Motor neuron (in vitro differentiated cells): ENCODE results near the gene ADTRP. TPM values are rescaled to one million over a fixed set of nuclear protein-coding genes. Genes with fewer than 3 reads are reported as not detected.

Experiments used
- ATAC-seq, 8 experiments: fragments of 200-7000 bp; cut with Tn5 transposase; replicated peaks in 6 of 8; 2 replicates each; pipeline ENCODE4 v1.8.0; 2021; ENCODE audit warnings: mild to moderate bottlenecking in 8 of 8, moderate library complexity in 8 of 8
- H3K27ac ChIP-seq, 2 donors: fragments of 250-450 bp; sonication (Bioruptor Pico); 2 replicates each; pipeline ENCODE4 v1.9.0; 2021; ENCODE audit warnings: antibody characterized with exemption in 2 of 2, mild to moderate bottlenecking in 2 of 2, moderate library complexity in 1 of 2
- H3K4me1 ChIP-seq, 2 donors: fragments of 250-450 bp; sonication (Bioruptor Pico); replicated peaks in 1 of 2; 2 replicates each; pipeline ENCODE4 v1.6.1; 2021; ENCODE audit warnings: antibody characterized with exemption in 2 of 2, mild to moderate bottlenecking in 2 of 2, moderate library complexity in 1 of 2
- H3K4me3 ChIP-seq, 5 donors: fragments of 250-450 bp; sonication (Bioruptor Pico); 2 replicates each; pipeline ENCODE4 v1.9.0; 2021; ENCODE audit warnings: antibody characterized with exemption in 5 of 5, mild to moderate bottlenecking in 5 of 5, moderate library complexity in 4 of 5
- WGBS, 10 experiments: fragments of 450-650 bp; shearing (Covaris generic); methylation state at CpG; one replicate each; pipeline ENCODE4 v1.0.0; 2022; 5-methylcytosine and 5-hydroxymethylcytosine counted together
- in situ Hi-C, 9 experiments: fragments of 400-800 bp; cut with MboI; loops; one replicate each; pipeline ENCODE4 v1.15.0; 2021; ENCODE audit warnings: low sequenced_read_pairs in 9 of 9, low pct_unique_long_range_greater_than_20kb in 2 of 9; ENCODE audit not compliant: unreplicated experiment in 9 of 9
- total RNA-seq, 8 experiments: library from RNA; unstranded; fragments of 300-600 nt; gene quantifications; 2 replicates each; pipeline versions ENCODE4 v1.2.3 to v1.2.4, GENCODE V29; 2022

ADTRP gene
- total RNA-seq, 8 experiments from 2014 or later, result 0.23 to 4.1 (median 0.52) TPM; not detected in 3

DNA sequence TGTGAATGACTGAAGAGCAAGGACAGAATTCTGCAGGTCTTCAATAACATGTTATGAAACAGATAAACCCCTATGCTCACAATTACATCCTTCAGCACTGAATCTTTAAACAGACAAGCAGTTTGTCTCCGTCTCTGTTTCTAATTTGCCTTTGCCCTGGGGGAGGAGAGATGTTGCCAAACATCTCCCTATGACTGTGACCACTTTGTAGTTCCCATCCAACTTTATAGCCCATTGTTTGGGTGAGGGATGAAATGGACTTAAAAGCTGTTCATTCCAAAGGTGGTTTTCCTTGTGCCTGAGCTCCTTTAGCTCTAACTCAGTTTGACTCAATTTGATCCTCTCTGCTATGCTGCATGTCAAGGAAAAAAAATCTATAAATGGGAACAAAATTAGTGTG is 19.5 kb upstream of the ADTRP start:
- H3K4me3 ChIP-seq, result no peak overlapping the region
- no peak overlapping the region for H3K27ac ChIP-seq
- in situ Hi-C loops, result no loop called here
- WGBS, 10 experiments, result 6 to 80% (median 50%) methylated on average over 1 of the region's 1 CpG; no CpG with 5 or more reads in 3 of the 10 experiments
- peak in 1 of 8 experiments; percentile 42 for ATAC-seq
- H3K4me1 ChIP-seq, result peaks cover 1 to 3% of the 10 kb centered on the region in 2 donors

DNA sequence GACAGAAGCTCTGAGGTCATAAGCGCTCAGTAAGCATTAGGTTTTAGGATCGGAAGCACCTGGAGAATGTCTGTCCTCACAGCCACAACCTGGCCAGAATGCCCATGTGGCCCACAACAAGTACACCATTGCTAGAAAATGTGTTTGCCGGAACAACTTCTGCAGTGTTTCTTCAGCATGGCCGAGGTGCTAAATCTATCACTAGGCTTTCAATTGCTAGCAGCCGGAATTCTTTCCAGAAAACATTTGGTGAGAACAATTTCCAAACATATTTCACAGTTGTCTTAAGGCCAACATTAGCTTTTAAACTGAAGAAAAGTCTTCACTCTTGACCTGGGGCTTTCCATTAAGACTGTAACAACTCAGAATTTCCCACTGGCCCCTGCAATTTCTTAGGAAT is 18.2 kb upstream of the ADTRP start:
- Histone ChIP-seq H3K4me3 (no peak overlapping the region), H3K4me1 (no peaks in the 10 kb centered on the region), H3K27ac (no peak overlapping the region)
- in situ Hi-C loops, result no loop called here
- WGBS, 10 experiments, result 75 to 100% (median 93%) methylated on average over 1 to 4 of the region's 5 CpGs; no CpG with 5 or more reads in 1 of the 10 experiments
- no peak for ATAC-seq

- 73 to 100% (median 90%) methylated on average over 1 to 4 of the region's 4 CpGs; no CpG with 5 or more reads in 1 of the 10 experiments for WGBS, 10 experiments
- ATAC-seq, result no peak
Observed at GRCh38 chr6:11795403-11795802, 16.8 kb upstream of the ADTRP start.

DNA sequence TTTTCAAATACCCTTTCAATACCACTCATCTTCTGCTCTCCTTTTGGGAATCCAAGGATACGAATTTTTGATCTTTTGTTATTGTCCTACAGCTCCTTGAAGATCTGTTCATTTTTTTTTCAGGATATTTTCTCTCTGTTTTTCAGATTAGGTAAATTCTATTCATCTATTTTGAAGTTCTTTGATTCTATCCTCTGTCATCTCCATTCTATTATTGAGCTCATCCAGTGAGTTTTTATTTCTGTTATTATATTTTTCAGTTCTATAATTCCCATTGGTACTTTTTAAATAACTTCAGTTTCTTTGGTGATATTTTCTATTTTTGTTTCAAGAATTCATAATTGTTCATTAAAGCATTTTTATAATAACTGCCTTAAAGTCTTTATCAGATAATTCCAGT is 14.7 kb upstream of the ADTRP start:
- Histone ChIP-seq H3K27ac (no peak overlapping the region), H3K4me3 (no peak overlapping the region), H3K4me1 (no peaks in the 10 kb centered on the region)
- WGBS, 10 experiments, result 17 to 100% (median 67%) methylated on average over 1 of the region's 1 CpG
- no peak for ATAC-seq
- in situ Hi-C loops, result no loop called here

More at GRCh38 chr6:11795403-11795802, 16.8 kb upstream of the ADTRP start:
- Histone ChIP-seq H3K4me3 (no peak overlapping the region), H3K27ac (no peak overlapping the region), H3K4me1 (no peaks in the 10 kb centered on the region)
- in situ Hi-C loops, result no loop called here

DNA sequence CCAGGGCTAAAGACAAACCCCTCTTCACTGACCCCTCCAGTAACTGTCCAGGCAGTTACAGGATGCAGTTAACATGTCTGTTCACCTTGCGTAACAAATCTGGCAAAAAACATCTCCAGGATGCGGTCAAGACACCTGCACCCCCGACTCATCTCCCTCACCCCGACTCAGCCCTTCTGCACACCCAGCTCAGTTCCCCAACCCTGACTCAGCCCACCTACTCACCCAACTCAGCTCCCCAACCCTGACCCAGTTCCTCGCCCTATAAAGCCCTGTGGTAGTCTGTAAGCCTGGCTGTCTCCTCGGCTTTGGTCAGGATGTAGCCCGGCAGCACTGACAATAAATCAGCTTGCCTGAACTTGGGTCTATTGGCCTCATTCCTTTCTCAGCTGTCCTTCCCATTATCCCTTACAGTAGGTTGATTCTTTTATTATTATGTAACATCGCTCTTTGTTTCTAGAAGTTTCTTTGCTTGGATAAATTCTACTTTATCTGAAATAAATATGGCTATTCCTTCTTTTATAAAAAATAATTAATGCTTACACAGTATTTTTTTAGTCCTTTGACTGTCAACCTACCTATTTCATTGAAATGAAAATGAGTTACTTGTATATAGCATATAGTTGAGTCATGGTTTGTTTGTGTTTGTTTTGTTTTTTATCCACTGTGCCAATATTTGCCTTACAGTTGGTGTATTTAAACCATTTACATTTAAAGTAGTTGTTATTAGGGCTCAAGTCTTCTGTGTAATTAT is 12.9 kb upstream of the ADTRP start:
- no peak overlapping the region for H3K27ac ChIP-seq

DNA sequence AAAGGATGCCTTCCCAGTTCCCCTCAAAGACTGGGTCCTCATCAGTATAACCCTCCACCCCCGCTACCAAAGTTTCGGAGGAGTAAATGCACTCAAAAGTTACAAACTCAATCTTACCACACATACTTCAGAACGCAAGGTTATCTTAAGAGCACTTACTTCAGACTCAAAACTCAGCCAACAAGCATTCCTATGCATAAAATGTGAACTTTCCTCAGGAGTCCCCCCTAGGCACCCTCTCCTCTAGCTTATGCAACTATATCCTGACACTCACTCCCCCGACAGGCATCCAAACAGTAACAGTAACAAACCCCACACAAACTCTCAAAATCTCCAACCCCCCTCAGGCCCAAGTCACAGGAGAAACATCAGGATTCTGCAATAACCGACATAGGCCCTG is 11.1 kb upstream of the ADTRP start:
- no peak for ATAC-seq
- Histone ChIP-seq H3K4me3 (no peak overlapping the region), H3K27ac (no peak overlapping the region), H3K4me1 (no peaks in the 10 kb centered on the region)
- in situ Hi-C loops, result no loop called here
- WGBS, 10 experiments, result 67 to 100% (median 92%) methylated on average over 1 to 4 of the region's 5 CpGs; no CpG with 5 or more reads in 5 of the 10 experiments

More for the DNA sequence above, 12.9 kb upstream of the ADTRP start:
- Histone ChIP-seq H3K4me1 (no peaks in the 10 kb centered on the region), H3K4me3 (no peak overlapping the region)
- in situ Hi-C loops, result no loop called here
- ATAC-seq, result no peak
- WGBS, 10 experiments, result 65 to 100% (median 84%) methylated on average over 1 to 8 of the region's 8 CpGs; no CpG with 5 or more reads in 2 of the 10 experiments

- in situ Hi-C loops, result no loop called here
- Histone ChIP-seq H3K4me1 (no peaks in the 10 kb centered on the region), H3K27ac (no peak overlapping the region), H3K4me3 (no peak overlapping the region)
- no peak for ATAC-seq
- 72 to 100% (median 87%) methylated on average over 1 to 4 of the region's 4 CpGs; no CpG with 5 or more reads in 2 of the 10 experiments for WGBS, 10 experiments
Observed at GRCh38 chr6:11788043-11788442, 9.4 kb upstream of the ADTRP start.

DNA sequence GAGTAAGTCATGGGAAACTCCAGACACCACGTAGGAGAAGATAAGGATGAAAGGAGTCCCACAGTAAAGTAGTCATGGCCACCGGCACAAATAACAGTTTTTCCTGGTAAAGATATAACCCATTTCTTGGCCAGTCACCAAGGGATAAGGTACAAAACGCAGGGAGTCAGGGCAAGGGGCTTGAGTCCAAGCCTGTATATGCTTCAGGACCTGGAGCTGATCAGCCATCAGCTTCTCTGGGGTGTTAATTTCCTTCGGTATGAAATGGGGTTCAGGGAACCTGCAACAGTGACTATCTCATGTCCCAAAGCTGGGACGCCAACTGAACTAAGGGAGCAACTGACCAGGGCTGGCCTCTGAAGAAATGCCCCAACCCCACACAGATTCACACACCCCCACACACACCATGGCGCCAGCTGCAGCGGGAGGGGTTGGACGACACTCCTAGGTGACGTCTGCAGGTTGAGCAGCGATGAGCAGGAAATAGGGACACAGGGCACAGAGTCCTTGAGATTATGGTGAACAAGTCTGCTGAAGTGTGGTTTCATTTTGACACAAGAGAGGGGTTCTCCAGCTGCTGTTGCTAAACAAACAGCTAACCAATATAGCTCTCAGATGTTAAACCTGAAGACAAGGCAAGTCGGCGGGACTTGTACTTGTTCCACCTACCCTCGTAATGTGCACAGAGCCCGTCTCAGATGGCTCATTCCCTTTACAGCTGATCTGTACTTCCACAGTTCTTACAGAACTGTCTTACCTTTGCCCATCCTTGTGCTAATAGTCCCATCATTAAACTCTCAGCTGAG is 7.4 kb upstream of the ADTRP start:
- Histone ChIP-seq H3K4me1 (no peaks in the 10 kb centered on the region), H3K27ac (no peak overlapping the region), H3K4me3 (no peak overlapping the region)
- ATAC-seq, result no peak
- WGBS, 10 experiments, result 0 to 78% (median 54%) methylated on average over 1 to 10 of the region's 14 CpGs; no CpG with 5 or more reads in 1 of the 10 experiments
- in situ Hi-C loops, result no loop called here

DNA sequence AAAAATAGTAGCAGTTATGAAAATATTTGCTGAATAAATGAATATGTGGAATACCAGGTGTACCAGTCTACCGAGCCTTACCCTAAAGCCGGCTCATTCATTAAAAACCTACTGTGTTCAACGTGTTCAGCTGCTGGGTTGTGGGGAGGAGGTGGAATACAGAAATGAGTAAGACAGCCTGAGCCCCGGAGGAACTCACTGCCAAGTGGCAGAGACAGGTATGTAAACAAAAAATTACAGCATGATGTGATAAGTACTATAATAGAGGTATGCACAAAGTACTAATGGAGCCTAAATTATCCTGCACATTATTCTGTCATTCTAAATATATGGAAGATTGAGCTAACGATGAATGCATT is 6.8 kb upstream of the ADTRP start:
- no peak overlapping the region for H3K27ac ChIP-seq
- H3K4me1 ChIP-seq, result no peaks in the 10 kb centered on the region
- ATAC-seq, result no peak
- in situ Hi-C loops, result no loop called here
- WGBS, 10 experiments, result 52 to 98% (median 88%) methylated on average over 3 to 5 of the region's 5 CpGs; no CpG with 5 or more reads in 2 of the 10 experiments
- H3K4me3 ChIP-seq, result no peak overlapping the region

- Histone ChIP-seq H3K4me3 (no peak overlapping the region), H3K4me1 (no peaks in the 10 kb centered on the region), H3K27ac (no peak overlapping the region)
- in situ Hi-C loops, result no loop called here
- WGBS, 10 experiments, result 41 to 100% (median 71%) methylated on average over 1 to 7 of the region's 7 CpGs
- no peak for ATAC-seq
Observed at GRCh38 chr6:11784341-11784740, 5.7 kb upstream of the ADTRP start.

- 46 to 92% (median 77%) methylated on average over 2 to 6 of the region's 6 CpGs; no CpG with 5 or more reads in 1 of the 10 experiments for WGBS, 10 experiments
- H3K4me3 ChIP-seq, result no peak overlapping the region
- no peak overlapping the region for H3K27ac ChIP-seq
- no peaks in the 10 kb centered on the region for H3K4me1 ChIP-seq
- no peak for ATAC-seq
- in situ Hi-C loops, result no loop called here
Observed at GRCh38 chr6:11783524-11784064, 5.0 kb upstream of the ADTRP start.

GRCh38 chr6:11782524-11782923 is 3.9 kb upstream of the ADTRP start:
- no peak overlapping the region for H3K4me3 ChIP-seq
- ATAC-seq, result no peak
- no peak overlapping the region for H3K27ac ChIP-seq
- no peaks in the 10 kb centered on the region for H3K4me1 ChIP-seq
- in situ Hi-C loops, result no loop called here
- WGBS, 10 experiments, result 50 to 100% (median 93%) methylated on average over 1 to 4 of the region's 4 CpGs; no CpG with 5 or more reads in 1 of the 10 experiments

GRCh38 chr6:11780097-11780428 is 1.5 kb upstream of the ADTRP start:
- no peak overlapping the region for H3K4me3 ChIP-seq
- ATAC-seq, result no peak
- 0 to 100% (median 60%) methylated on average over 1 to 2 of the region's 2 CpGs; no CpG with 5 or more reads in 3 of the 10 experiments for WGBS, 10 experiments
- in situ Hi-C loops, result no loop called here
- H3K4me1 ChIP-seq, result no peaks in the 10 kb centered on the region
- H3K27ac ChIP-seq, result no peak overlapping the region
